Non-pigmented ciliary epithelial cell (primary cell): ENCODE measurements around the gene POMT2.
"Not testable (repeated sequence)": the region's sequence is repeated elsewhere in the genome, so short reads cannot be mapped to it uniquely, and the experiment has no call there.

ENCODE experiments used
- DNase-seq: peaks from one replicate; pipeline ENCODE4 v3.0.0-alpha.2; 2010; ENCODE audit warnings: low read depth

Gene POMT2

DNA sequence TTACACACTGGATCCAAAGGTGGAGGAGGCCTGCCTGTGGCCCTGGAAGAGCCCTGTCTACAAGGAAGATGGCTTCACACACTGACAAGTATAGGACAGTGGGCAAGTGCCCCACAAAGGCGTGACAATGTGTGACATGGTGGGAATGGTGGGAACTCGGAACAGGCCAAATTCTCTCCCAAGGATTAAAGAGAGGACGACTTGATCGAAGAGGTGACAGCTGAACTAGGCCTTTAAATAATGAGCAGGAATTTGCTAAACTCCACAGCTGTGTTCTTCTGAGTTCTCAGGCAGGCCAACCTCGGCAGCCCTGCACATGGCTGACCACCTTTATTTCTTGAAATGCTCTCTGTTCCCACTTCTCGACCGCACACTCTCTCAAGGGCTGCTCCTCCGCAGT lies 23.8 kb downstream of the POMT2 start:
- no peak for DNase-seq

DNA sequence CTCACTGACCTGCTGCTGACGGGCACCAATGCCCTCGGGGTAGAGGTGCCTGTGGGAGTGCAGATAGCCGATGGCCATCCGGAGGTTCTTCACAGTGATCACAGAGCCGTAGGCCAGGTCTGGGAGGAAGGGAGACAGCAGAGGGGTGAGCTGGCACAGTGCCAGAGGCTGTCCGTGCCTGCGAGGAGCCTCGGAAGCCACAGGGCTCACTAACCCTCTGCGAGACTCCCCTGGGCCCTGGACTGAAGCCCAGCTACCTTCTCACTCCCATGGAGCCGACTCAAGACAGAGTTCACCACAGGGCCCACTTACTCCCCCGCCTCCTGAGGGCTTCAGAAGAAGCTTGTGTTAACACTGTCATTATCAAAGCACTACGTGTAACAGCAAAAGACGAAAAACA lies 24.5 kb downstream of the POMT2 start:
- no peak for DNase-seq

DNA sequence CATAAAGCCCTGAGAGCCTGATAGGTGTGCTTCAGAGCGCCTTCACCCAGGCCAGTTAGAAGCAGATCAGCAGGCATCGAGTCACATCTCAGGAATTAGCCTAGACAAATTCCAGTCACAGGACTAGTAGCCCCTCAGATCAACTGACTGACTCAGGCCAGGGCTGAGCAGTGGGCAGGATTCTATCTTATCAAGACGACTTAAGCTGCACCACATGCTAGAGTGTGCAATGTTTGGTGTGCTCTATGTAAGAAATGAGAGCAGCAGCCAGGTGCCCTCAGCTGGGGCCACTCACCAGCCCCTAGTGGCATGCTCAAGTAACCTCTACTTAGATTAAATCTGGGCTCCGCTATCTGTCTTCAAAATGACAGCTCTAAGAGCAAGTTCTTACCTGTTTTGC lies 30.0 kb downstream of the POMT2 start:
- DNase-seq: peak; percentile 35

DNA sequence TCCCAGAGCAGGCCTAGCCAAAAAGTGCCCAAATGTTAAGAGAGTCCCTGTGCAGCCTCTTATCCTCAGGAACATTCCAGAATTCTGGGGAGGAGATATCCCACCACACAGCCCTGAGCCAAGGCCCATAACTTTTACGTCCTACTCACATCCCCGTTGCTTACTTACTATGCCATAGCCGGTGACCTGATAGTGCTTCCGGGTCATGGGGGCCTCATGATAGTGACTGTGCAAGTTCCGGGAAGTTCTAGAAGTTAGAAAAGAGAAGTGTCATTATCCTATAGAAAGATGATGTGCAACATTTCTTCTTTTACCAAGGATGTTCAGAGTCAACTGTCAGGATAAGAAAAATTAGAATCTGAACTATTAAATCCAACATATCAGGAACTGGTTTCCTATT lies 34.1 kb downstream of the POMT2 start:
- DNase-seq: no peak

DNA sequence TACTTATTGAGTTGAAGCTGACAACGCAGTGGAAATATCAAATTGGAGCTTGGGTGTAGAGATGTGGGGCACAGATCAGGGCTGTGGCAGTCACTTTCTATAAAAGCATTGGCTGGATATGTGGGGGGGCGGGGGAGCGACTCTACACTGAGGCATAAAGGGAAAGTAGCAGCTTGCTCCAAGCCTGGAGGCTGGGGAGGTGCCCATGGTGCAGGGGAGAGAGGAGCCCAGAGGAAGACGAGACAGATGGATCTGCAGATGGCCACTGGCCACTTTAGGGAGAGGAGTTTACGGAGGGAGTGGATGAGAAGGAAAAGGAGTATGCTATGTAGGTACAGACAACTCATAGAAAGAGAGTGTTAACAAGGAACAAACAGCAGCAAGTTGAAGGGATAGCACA lies 36.2 kb downstream of the POMT2 start:
- DNase-seq: no peak

DNA sequence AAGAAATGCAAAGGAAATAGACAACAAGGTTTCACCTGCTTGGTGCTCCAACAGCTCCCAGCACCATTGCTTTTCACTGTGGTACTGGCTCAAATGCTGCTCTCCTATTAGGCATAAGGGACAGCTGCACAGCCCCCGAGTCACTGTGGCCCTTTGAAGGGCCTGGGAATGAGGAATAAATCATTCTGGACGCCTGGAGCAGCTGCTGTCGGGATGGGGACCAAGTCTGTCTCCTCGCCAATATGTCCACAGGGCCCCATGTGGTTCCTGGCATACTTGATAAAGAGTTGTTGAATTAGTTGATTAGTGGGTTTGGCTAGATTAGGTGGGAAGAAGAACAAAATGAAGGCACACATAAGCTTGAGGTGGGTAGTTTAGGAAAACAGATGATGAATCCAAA lies 36.6 kb downstream of the POMT2 start:
- DNase-seq: no peak

DNA sequence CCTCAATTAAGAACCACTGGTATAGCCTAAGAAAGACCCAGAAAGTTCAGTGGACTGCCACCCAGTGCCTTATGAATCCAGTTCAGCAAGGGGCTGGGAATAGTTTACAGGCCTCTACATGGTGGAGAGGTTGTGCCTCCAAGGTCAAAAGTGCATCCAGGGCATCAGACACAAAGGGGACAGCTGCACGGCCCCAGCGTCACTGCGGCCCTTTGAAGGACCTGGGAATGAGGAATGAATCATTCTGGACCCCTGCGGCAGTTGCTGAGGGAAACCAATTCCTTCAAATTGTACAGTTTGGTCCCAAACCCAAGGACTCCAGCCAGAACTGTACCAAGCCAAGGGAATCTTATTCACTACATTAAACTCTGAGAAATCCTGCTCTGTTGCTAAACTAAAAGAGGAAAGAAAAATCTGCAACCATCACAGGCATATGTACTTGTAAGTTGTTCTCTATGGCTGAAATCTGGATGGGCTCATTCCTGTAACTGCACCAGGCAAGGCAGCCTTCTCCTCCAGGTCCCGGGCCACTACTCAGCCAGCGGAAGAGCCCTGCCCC lies 38.8 kb downstream of the POMT2 start:
- DNase-seq: no peak

DNA sequence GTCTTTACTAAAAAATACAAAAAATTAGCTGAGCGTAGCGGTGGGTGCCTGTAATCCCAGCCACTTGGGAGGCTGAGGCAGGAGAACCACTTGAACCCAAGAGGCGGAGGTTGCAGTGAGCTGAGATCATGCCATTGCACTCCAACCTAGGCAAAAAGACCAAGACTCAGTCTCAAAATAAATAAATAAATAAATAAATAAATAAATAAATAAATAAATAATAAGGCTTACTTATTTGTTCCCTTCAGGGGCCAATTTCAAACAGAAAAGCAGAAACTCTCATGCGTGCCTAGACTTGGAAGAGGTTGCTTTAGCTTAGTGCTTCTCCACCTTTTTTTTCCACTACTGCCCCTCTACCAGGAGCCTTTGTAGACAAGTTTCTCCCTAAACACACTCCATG lies 39.8 kb downstream of the POMT2 start:
- not testable (repeated sequence) for DNase-seq

DNA sequence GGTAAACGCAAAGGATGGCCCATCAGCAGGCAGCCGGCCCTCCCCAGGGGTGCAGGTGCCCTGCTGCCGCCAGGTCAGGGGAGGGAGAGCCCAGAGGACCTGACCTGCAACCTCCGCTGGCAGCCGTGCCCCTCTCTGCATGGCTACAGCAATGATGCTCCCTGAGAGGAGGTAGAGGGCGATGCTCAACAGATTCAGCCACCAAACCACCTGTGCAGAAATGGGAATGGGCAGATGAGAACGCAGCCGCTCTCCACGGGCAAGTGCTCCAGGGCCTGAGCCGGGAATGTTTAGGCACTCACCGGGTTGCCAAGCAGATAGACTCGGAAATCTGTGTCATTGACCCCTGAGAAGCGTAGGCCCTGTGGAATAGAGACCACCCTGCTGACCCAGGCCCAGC lies 41.0 kb downstream of the POMT2 start:
- no peak for DNase-seq

DNA sequence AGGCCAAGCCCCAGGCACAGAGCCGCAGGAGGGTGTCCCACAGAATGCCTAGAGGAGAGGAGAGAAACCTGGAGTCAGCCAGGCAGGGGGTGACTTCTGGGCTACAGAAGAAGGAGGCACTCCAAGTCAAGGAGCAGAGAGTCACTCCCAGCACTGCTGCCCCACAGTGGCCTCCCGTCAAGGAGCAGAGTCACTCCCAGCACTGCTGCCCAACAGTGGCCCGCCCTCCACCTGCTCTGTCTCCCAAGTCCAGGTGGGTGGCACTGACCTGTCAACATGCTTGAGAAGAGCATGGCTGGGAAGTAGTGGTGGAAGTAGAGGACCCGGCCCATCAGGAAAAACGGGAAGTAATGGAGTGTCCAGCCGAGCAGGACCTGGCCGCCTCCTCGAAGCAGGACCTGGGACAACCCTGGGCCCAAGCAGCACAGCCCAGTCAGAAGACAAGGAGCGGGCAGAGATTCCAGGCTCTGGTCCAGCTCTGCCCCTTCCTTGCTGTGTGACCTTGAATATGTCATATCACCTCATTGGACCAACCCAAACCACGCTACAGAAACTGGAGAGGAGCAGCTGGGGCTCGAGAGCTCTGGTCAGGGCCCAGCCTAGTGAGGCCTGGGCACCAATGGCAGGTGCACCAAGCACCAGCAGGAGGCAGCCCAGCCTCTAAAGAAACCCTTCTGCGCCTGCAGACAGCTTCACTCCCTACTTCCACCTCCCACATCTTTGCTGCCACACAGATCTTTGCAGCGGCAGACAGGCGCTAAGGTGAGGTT lies 42.0 kb downstream of the POMT2 start:
- DNase-seq: no peak

DNA sequence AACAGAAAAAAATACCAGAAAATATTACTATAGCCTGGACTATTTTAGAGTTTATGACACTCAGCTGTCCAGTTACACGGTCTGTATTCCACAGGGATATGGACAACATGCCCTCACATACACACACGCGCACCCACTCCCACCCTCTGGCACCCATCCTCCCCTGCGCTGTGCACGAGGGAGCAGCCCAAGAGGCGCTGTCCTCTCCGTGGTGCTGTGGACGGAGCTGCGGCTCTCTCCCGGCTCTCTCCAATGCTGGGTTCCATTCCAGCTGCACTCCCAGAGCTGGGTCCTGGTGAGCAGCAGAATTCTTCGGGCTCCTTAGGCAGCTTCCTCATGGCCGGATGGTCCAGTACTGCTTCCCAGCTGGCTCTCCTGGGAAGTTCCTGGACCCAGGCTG lies 43.7 kb downstream of the POMT2 start:
- DNase-seq: no peak

DNA sequence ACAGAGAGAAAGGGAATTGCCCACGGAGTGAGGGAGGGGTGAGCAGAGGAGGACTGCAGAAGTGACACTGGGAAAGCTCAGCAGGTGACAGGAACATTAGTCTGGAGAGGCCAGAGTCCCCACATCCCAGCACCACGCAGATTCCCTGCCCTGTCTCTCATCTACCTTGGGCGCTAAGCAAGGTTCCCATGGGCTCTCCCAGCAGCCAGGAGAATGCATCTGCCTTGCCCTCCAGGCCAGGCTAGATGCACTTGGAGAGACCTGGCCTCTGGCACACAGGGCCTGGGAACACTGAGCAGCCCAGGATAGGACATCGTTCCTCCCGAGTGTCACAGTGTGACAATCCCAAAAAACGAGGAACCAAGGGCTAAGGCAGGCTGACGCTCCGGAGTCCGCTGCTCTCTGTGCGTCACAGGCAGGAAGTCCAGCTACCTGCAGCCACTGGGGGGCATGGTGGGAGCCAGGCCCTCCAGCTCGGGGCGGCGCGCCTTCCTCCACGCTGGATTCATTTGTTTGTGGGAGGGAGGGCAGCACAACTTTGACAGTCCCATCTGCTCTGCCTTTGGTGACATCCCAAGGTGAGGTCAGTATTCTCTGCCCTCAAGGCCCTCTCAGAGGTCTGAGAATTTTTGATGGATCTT lies 44.3 kb downstream of the POMT2 start:
- no peak for DNase-seq

DNA sequence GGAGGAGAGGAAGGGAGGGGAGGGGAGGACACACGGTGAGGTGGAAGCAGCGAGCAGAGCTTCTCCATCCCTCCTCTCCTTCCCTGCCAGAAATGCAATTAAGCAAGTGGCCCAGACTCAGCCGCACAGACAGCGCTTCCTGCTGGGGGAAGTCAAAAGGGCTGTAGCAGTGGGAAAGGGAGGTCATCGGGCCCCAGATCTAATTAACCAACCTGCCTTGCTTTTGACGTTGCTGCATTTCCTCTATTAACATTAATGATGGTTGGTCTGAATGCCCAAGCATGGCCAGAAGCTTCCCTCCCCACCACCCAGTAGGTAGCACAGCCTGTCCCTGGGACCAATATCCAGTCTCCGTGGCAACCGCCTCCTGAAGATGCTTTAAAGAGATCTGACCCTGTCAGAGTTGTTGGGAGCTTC lies 45.1 kb downstream of the POMT2 start:
- DNase-seq: no peak

DNA sequence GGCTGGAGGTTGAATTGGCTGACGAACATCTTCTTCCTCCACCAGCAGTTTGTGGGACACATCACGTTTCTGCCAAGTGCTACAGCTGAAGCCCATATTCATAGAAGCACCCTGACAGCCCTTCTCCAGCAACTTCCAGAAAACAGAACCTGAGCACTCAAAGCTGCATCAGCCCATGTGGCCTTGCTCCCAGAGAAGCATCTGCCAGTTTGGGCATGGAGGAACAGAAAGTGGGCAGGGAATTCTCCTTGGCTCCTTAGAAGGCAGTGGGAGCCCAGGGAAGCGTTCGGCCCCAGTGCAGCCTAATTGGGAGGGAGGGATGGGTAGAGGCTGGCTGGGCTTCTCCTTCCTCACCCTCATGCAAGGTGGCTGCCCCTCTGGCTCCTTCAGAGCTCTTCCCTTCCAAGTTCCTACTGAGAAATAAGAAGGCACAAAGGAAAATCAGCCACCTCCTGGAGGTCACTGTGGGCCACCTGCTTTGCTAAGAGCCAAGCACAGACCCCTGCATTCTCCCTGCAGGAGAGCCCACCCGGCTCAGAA lies 45.6 kb downstream of the POMT2 start:
- no peak for DNase-seq

DNA sequence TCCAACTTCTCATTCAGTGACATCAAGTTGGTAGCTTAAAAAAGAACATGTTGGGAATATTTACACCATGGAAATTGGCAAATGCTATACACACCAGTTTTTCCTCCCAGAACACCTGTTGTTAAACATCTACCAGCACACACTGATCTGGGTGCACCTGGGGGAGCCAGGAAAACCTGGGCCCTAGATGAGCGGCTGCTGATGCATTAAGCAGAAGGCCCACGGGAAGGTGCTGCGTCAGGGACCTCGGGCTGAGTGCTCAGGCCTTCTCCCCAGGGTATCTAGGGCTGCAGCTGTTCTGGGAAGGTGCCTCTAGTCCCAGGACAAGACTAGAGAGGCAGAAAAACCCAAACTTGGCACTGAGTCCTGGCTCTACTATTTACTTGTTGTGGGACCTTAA lies 46.9 kb downstream of the POMT2 start:
- DNase-seq: no peak

DNA sequence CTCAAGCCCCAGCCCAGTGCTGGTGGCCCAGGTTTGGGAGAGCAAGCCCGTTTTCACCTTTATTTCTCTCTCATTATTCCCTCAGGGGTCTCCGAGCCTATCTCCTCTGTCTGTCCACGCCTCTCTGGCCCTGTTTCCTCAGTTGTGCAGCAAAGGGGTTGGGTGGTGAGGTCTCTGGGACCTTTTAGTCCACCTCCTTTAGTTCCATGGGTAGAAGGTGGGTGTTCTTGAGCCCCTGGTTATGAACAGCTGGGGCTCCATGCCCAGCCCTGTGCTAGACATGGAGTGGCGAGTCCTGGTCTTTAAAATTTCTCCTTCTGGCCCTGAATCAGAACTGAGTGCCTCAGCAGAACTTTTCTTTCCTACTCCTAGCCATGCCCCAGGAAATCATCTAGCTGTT lies 48.4 kb downstream of the POMT2 start:
- DNase-seq: no peak

DNA sequence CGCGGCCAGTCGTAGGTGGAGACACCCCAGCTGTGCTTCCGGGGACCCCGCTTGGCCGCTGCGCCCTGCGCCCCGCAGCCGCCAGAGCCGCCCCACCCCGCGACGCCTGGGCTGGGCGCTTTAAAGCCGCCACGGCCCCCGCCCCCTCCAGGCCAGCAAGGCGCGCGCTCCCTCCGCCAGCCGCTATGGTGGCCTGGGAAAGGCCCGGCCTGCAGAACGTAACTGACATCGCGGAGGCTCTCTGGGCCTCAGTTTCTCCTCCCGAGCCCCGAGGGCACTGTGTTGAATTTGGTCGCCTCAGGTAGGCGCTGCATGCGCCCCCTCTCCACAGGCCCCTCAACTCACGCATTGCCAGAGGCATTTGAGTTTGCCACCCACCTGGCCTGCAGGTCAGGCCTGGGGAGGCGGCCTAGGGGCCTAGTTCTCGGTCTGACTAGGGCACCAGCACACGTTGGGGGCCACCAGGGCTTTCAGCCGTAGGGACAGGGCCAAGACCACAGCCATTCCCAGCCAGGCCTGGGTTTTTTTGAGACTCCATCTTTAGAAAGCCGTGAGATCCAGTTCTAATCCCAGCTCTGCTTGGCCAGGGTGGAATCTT lies 49.5 kb downstream of the POMT2 start, which contains the start of gene NGB:
Gene NGB (minus strand): TSS at position 94 of the 598 bp plus-strand sequence. CDS start 269 bp downstream, outside the sequence.
- no peak for DNase-seq

DNA sequence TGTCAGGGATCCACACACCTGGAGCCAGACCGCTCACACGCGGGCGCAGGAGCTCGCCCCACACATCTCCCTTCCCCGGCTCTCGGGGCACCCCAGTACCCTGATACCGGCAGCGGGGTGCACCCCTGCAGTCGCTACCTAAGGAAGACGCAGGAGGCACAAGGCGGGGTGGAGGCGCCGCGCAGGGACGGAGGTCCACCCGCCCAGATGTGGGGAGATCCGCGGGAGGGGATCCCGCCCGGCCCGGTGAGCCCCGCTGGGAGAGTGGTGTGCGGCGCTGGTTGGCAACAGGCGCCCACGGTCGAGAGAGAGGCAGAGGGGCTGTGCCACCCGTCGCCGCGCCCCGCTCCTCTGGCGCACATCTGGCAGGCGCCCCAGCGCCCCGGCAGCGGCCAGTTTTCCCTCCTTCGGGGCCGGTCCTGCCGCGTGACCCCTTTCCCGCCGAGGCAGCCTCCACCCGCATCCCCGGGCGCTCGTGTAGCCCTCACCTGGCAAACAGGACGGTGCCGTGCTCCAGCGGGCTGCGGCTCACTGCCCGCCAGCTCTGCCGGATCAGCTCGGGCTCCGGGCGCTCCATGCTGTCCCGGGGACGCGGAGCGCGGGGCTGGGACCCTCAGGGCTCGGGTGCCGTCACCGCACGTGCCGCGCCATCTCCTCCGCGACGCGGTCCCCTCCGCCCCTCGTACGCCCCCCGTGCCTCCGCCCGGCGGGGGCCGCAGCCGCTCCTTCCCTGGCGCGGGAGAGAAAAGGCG lies 50.1 kb downstream of the POMT2 start:
- DNase-seq: no peak

DNA sequence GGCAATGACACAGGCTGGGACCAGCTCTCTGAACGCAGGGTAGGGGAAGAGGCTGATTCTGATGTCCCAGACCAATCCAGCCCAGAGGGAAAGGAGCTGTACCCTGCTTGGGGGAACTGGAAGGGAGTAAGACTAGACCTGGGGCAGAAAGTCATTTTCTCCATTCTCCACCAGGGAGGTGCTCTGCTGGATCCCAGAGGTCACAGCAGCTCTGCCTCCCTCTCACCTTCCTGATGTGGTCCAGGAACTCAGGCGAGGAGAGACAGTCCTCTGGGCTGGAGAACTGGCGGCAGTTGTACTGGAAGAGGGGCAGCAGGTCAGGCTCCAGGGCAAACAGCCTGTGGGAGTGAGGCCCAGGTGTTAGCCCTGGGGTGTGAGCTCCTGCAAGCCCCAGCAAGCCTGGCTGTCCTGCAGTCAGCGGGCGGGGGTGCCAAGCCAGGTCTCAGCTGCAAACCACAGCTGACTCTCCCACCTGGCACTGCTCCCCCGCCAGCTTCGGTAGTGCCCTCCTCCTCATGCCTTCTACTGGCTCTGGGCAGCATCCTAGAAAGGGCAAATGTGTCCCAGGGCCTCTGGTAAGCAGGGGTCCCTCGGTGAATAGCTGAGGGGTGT lies 51.6 kb downstream of the POMT2 start:
- no peak for DNase-seq

DNA sequence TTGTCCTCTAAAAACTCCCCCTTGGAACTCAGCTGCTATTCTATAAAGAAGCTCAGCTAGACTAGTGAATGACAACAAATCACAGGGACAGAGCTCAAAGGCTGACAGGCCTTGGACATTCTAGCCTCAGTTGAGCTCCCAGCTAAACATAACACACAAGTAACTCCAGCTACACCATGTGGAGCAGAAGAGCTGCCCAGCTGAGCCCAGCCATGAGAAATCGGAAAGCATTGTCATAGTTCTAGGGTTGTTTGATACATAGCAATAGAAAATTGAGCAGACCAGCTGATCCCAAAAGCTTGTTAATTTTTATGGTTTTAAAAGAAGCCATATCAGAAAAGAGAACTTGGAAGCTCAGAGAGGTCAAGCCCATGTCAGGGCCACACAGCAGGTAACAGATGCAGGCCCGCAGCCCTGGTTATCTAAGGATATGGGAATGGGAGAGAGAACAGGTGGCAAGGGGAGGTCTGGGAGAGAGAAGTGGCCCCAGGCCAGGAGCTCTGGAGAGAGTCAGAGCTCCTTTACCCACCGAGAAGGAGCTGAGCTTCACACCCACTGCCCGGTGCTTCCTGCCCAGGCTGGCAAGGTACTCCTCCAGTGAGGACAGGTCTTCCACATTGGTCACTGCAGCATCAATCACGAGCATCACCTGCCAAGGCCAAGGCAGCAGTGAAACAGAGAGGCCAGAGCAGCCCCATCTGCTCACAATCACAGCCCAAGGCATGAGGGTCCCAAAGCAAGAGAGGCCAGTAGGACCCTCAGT lies 52.6 kb downstream of the POMT2 start:
- no peak for DNase-seq

DNA sequence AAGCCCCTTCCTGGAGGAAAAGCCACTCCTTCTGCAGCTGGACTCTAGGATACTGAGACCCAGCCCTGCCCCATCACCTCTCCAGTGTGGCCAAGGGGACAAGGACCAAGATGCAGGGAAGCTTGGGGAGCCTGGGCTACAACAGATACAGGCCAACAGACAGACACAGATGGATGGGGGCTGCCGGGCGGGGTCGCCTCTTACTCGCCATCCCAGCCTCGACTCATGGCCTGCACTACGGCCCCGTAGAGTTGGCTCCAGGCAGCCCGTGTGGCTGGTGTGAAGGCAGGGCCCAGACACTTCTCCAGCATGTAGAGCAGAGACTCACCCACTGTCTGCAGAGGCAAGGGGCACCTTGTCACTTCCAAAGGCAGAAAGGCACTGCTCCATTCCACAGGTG lies 54.3 kb downstream of the POMT2 start:
- DNase-seq: no peak
